ENCODE results near the gene PPIP5K2.

- TF ChIP-seq CTCF (IDR thresholded peaks at IDR 0.05; ENCODE audit: low read depth, low read length, poor library complexity, severe bottlenecking) (no peak), EZH2phosphoT487 (IDR thresholded peaks at IDR 0.05; ENCODE audit: borderline replicate concordance, low read length) (no peak)
Measured at GRCh38 chr5:103151156-103151555, 31.1 kb downstream of the PPIP5K2 start.
